ENCODE measurements around the gene ESRRB.

ESRRB gene

DNA sequence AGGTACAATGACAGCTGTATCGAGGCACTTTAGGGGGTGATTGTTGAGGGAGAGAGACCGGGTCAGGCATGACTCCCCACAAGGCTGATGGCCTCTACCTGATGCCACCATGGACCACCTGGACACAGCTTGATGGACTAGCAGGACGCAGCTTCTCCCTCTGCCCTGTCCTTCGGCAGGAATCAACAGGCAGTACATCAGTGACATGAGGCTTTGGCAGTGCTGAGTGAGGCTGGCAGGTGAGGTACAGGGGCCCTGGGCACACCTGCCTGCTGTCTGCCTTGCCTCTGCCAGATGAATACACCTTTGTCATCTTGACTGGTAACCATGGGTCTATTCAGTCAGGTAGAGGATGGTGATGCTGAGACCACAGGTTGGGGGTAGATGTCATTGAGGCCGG lies 25.3 kb upstream of the ESRRB start:
- no peak for DNase-seq
- in situ Hi-C loops (cut with MboI; ENCODE audit: low pct_unique_long_range_greater_than_20kb, low sequenced_read_pairs): loop anchor here (25.0 kb wide), 1 partner anchor 313 kb away; no protein-coding TSS in a partner anchor

GRCh38 chr14:76351941-76352340 lies 24.0 kb upstream of the ESRRB start:
- DNase-seq: no peak
- in situ Hi-C loops (cut with MboI; ENCODE audit: low pct_unique_long_range_greater_than_20kb, low sequenced_read_pairs): loop anchor here (25.0 kb wide), 1 partner anchor 315 kb away; no protein-coding TSS in a partner anchor

DNA sequence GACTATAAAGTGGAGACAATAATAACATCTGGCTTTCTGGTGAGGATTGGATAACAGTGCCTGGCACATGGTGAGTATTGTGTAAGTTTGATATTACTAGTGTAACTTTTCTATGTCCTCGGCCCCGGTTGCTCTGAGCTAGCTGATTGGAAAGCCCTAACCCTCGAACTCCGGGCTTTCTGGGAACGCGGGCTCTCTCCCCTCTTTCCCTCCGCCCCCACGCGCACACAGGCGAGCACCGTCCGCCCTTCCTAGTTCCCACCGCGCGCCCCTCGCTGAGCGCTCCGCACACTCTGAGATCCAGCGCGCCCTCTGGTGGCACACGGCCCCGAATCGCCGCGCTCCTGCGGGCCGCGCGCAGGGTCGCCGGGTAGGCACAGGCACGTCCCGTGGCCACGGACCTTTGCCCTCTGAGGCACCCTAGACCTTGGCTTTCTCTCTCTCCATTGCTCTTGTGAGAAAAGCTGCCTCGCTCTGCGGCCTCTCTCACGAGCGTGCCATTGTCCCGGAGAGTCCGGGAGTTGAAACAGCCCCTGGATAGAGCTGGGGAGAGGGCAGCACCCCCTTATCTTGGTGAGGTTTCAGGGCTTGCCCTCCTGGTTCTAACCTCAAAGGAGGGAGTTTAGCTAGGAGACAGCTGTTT lies 23.2 kb upstream of the ESRRB start:
- in situ Hi-C loops (cut with MboI; ENCODE audit: low pct_unique_long_range_greater_than_20kb, low sequenced_read_pairs): loop anchor here (25.0 kb wide), 1 partner anchor 315 kb away; no protein-coding TSS in a partner anchor

DNA sequence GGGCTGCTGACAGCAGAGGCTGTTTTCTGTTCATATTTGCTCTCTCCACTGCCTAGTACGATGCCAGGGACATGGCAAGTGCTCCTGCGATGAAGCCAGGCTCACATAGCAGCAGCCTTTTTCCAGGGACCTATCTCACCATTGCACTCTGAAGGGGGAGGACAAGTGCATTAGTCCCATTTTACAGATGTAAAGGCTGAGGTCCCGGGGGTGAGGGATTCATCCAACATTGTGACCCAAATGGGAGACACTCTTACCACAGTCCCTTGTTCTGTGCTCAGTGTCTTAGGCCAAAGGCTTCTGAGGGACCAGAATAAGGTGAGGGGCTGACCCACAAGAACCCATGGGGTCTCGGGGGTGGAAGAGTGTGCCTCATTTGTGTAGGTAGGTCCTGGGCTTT lies 21.6 kb upstream of the ESRRB start:
- in situ Hi-C loops (cut with MboI; ENCODE audit: low pct_unique_long_range_greater_than_20kb, low sequenced_read_pairs): loop anchor here (25.0 kb wide), 1 partner anchor 317 kb away; no protein-coding TSS in a partner anchor
- no peak for DNase-seq

More for the DNA sequence above, 23.2 kb upstream of the ESRRB start:
- DNase-seq: peak; percentile 65

DNA sequence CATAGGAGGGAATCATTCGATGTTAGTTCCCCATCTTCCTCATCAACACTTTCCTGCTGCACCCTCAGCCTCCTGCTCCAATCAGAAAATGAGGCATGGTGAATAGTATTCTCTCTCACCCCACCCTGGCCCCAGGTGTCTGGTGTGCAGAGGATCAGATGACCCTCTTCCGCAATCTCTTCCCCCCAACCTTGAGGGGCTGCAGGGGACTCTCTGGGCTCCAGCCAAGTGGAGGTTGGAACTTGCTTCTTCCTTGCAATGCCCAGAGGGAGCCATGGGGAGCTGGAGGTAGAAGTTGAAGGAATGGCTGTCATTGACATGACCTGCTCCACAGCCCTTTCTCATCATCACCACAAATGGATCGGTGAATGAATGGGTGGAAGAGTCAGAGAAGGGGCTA lies 20.2 kb upstream of the ESRRB start:
- in situ Hi-C loops (cut with MboI; ENCODE audit: low pct_unique_long_range_greater_than_20kb, low sequenced_read_pairs): loop anchor here (25.0 kb wide), 1 partner anchor 318 kb away; no protein-coding TSS in a partner anchor
- no peak for DNase-seq

DNA sequence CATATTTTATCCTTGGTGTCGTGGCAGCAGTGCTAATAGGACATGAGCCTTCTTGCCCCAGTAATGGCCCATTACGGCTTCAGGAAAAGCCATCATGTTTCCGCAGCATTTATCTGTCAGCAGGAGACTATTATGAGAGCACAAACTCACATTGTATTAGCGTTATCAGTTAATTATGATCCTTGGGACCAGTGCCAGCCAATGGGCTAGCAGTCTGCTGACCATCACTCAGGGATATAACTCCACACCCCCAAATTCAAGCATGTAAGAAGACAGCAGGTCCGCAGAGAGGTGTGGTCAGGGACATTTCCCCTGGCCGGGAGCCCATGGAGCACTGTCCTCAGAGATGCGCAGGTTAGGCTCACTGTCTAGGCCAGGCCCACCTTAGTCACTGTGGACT lies 4.9 kb upstream of the ESRRB start:
- no peak for DNase-seq
- in situ Hi-C loops (cut with MboI; ENCODE audit: low pct_unique_long_range_greater_than_20kb, low sequenced_read_pairs): loop anchor here (25.0 kb wide), 1 partner anchor 334 kb away; no protein-coding TSS in a partner anchor

DNA sequence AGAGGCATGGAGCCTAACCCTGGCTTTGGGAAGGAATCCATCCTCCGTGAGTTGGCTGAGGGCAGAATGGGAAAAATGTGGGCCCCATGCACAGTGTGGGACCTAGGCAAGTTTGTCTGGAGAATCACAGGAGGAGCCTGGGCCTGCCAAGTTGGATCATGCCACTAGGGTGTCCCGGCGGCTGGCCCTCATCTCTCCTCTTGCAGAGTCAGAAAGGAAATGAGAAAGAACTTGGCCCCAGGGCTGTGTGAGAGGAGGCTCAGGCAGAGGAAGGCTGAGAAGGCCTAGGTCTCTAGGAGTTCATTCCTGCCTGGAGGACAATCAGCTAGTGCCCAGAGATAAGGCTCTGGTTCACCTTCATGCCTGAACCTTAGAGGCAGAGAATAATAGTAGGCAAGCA lies 2.5 kb upstream of the ESRRB start:
- in situ Hi-C loops (cut with MboI; ENCODE audit: low pct_unique_long_range_greater_than_20kb, low sequenced_read_pairs): loop anchor here (25.0 kb wide), 1 partner anchor 336 kb away; no protein-coding TSS in a partner anchor
- no peak for DNase-seq

DNA sequence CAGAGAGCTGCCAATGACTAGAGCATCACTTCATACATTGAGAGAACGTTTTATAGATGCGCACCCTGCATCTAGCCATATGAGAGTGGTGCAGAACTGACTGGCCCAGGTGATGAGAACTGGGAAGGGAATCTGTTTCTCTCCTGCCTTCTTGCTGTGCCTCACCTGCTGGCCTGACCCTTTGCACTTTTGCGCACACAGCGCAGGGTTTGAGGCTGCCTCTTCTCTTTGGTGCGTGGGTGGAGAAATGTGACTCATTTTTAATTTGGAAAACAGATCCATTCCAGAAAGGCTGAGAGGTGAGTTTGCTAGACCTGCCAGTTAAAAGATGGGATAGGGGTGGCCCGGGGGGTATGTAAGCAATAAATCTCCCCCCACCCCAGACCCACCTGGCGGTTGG lies 453 bp upstream of the ESRRB start:
- no peak for DNase-seq
- in situ Hi-C loops (cut with MboI; ENCODE audit: low pct_unique_long_range_greater_than_20kb, low sequenced_read_pairs): no loop called here

DNA sequence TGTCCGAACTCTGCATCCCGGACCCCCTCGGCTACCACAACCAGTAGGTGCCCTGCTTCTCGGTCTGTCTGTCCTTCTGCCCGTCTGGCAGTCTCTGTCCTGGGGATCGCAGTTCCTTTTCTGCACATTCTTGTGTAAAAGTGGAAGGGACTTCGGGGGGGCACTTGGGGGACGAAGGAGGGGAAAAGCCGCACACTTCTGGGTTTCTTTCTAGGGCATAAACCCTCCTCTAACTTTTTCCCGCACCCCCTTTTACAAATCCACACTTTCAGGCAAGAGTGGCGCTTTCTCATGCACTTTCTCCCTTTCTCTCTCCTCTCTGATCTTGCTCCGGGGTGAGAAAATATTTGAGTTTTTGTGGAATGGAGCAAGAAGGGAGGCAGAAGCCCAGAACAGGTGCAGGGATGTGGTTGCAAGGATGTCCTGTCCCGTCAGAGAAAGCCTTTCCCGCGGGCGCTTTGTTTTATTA lies 506 bp downstream of the ESRRB start:
- in situ Hi-C loops (cut with MboI; ENCODE audit: low pct_unique_long_range_greater_than_20kb, low sequenced_read_pairs): no loop called here
- no peak for DNase-seq

GRCh38 chr14:76376878-76377734 lies 1.2 kb downstream of the ESRRB start:
- in situ Hi-C loops (cut with MboI; ENCODE audit: low pct_unique_long_range_greater_than_20kb, low sequenced_read_pairs): no loop called here
- peak; percentile 7 for DNase-seq

- in situ Hi-C loops (cut with MboI; ENCODE audit: low pct_unique_long_range_greater_than_20kb, low sequenced_read_pairs): no loop called here
Measured at GRCh38 chr14:76377735-76378074, 1.8 kb downstream of the ESRRB start.

GRCh38 chr14:76380991-76381390 lies 5.1 kb downstream of the ESRRB start:
- DNase-seq: no peak
- in situ Hi-C loops (cut with MboI; ENCODE audit: low pct_unique_long_range_greater_than_20kb, low sequenced_read_pairs): no loop called here

More at GRCh38 chr14:76377735-76378074, 1.8 kb downstream of the ESRRB start:
- no peak for DNase-seq

DNA sequence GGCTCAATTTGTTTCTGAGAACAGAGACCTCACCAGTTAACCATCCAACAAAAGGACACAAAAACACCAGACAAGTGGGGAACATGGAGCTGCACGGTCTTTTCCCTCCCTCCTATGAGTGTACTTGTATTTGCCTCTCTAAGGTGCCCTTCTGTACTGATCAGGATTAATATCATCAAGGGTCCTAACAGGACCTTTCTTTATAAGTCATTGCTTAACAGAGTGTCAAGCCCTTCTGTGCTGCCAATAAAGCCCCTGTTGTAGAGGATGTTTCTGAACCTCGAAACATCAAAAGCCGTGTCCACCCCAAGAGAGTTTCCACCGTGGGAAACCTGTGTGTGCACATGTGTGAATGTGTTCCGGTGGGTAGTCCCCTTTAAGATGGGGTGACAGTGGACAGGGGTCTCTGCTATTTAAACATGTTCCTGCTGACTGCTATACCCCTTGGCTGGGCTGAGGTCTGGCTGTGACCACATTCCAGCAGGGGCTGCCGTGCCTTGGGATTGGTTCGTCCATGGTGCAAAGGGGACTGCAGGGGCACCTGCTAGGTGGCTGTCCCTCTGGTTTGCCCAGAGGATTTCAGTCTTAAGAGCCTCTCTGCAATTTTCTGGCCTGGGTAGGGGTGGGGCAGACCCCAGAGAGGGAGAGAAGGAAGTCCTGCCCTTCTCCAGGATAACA lies 6.0 kb downstream of the ESRRB start:
- in situ Hi-C loops (cut with MboI; ENCODE audit: low pct_unique_long_range_greater_than_20kb, low sequenced_read_pairs): no loop called here
- DNase-seq: no peak

GRCh38 chr14:76382495-76382832 lies 6.5 kb downstream of the ESRRB start:
- in situ Hi-C loops (cut with MboI; ENCODE audit: low pct_unique_long_range_greater_than_20kb, low sequenced_read_pairs): no loop called here
- DNase-seq: no peak

DNA sequence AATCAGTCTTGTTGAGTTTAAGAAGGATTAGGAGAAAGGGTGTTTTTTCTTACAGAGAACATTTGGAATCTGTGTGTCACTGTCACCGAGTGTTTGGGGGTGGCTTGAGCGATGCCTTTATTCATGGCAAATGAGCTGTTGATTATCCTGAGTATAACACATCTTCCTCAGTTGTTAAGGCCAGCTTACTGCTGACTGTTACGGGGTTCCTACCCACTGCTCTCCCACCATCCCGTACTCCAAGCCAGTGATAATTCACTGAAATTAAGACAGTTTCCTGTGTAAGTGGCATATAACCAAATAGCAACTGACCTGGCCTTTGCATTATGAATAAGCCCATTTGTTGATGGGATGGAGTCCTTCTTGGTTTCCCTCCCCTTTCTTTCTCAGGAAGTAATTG lies 9.5 kb downstream of the ESRRB start:
- in situ Hi-C loops (cut with MboI; ENCODE audit: low pct_unique_long_range_greater_than_20kb, low sequenced_read_pairs): no loop called here
- no peak for DNase-seq

DNA sequence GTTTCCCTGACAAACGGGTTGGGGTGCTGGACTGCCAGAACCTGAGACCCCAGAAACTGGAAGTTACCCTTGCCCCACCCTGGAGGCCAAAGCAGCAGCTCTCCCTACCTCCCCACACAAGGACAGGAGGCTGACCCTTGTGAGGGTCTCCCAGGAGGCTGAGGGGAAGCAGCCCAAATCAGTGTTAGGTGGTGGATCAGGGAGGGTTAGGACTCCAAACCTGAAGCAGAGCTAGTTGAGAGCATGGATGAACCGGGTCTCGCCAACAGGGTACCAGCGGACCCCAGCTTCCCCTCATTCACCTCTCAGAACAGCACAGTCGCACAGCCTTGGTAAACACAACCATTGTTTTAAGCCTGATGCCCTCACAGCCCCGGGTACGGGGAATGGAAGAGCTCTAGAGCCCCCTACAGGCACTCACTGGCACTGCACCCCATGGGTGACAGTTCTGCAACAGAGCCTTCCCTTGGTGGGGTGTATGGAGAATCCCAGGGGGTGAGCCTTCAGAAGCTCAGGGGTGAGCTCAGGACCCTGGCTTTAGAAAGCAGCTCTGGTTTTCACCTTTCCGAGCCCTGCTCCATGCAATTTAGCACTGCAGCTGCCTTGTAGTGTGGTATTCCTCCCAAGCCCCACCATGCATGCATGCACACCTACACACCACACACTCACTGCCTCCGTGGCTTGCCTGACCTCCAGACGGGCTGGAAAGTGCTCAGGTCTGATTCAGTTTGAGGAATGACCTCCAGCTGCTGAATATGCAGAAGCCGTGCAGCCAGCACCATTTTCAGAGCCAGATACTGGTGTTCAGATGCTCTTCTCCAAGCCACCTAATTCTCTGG lies 11.2 kb downstream of the ESRRB start:
- in situ Hi-C loops (cut with MboI; ENCODE audit: low pct_unique_long_range_greater_than_20kb, low sequenced_read_pairs): no loop called here
- DNase-seq: peak; percentile 71

- no peak for DNase-seq
- in situ Hi-C loops (cut with MboI; ENCODE audit: low pct_unique_long_range_greater_than_20kb, low sequenced_read_pairs): no loop called here
Measured at GRCh38 chr14:76389841-76390240, 13.9 kb downstream of the ESRRB start.

GRCh38 chr14:76390621-76391020 lies 14.7 kb downstream of the ESRRB start:
- no peak for DNase-seq
- in situ Hi-C loops (cut with MboI; ENCODE audit: low pct_unique_long_range_greater_than_20kb, low sequenced_read_pairs): no loop called here
